ENCODE results near the gene DSCAM.

DNA sequence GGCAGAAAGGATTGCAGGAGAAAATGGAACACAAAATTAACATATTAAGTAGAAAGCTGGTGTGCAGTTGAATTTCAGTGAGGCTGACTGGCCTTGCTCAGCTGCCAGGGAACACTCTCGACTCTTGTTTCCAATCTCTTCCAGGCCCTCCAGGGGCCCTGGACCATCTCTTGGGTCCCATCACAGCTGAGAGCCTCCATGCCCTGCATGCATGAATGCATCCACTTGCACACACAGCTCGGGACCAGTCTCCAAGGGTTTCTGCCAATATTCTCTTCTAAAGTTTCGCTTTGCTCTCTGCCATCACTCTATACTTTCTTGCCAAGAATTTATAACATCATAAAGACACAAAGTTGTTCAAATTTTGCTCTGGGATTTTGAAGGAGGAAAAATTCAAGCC, 200.3 kb downstream of the DSCAM start:
- TF ChIP-seq CTCF (IDR thresholded peaks at IDR 0.05) (no peak), EZH2 (IDR thresholded peaks at IDR 0.05; ENCODE audit: borderline replicate concordance, insufficient read depth, low read depth, low read length, poor library complexity, severe bottlenecking) (no peak)
